IPS-NIHi7 (cell line): ENCODE data around the gene MBNL2.

Experiments used
- DNase-seq: peaks from one replicate; pipeline ENCODE4 v3.0.0; 2012; ENCODE audit warnings: mixed read lengths; ENCODE audit errors: extremely low spot score

MBNL2 gene

GRCh38 chr13:97301382-97302095 is 79.4 kb downstream of the MBNL2 start:
- DNase-seq: no peak

GRCh38 chr13:97302611-97303010 is 80.5 kb downstream of the MBNL2 start:
- no peak for DNase-seq

- no peak for DNase-seq
Measured at GRCh38 chr13:97306106-97306505, 84.0 kb downstream of the MBNL2 start.

- DNase-seq: no peak
Measured at GRCh38 chr13:97306645-97307044, 84.5 kb downstream of the MBNL2 start.

GRCh38 chr13:97307118-97307881 is 85.2 kb downstream of the MBNL2 start:
- no peak for DNase-seq

- DNase-seq: no peak
Measured at GRCh38 chr13:97307882-97308624, 85.9 kb downstream of the MBNL2 start.

- DNase-seq: no peak
Measured at GRCh38 chr13:97308735-97309429, 86.7 kb downstream of the MBNL2 start.

GRCh38 chr13:97310809-97311436 is 88.8 kb downstream of the MBNL2 start:
- DNase-seq: no peak

- DNase-seq: no peak
Measured at GRCh38 chr13:97311956-97312355, 89.8 kb downstream of the MBNL2 start.

- DNase-seq: no peak
Measured at GRCh38 chr13:97313551-97314260, 91.6 kb downstream of the MBNL2 start.

GRCh38 chr13:97316390-97316789 is 94.3 kb downstream of the MBNL2 start:
- no peak for DNase-seq

- no peak for DNase-seq
Measured at GRCh38 chr13:97317933-97318332, 95.8 kb downstream of the MBNL2 start.

- DNase-seq: no peak
Measured at GRCh38 chr13:97318532-97318931, 96.4 kb downstream of the MBNL2 start.

GRCh38 chr13:97319113-97319720 is 97.1 kb downstream of the MBNL2 start:
- DNase-seq: no peak

GRCh38 chr13:97321101-97321500 is 99.0 kb downstream of the MBNL2 start:
- DNase-seq: no peak

GRCh38 chr13:97321616-97322321 is 99.6 kb downstream of the MBNL2 start:
- no peak for DNase-seq

- no peak for DNase-seq
Measured at GRCh38 chr13:97322740-97323342, 100.7 kb downstream of the MBNL2 start.

GRCh38 chr13:97324115-97324514 is 102.0 kb downstream of the MBNL2 start:
- DNase-seq: no peak

GRCh38 chr13:97325738-97326137 is 103.6 kb downstream of the MBNL2 start:
- DNase-seq: no peak
